ENCODE measurements around the gene DLG2.
"Not testable (repeated sequence)": the region's sequence is repeated elsewhere in the genome, so short reads cannot be mapped to it uniquely, and the experiment has no call there.

DLG2 gene

GRCh38 chr11:85236211-85236610 lies 390.9 kb downstream of the DLG2 start:
- no peak for TF ChIP-seq CTCF (IDR thresholded peaks at IDR 0.05; ENCODE audit: low read depth, low read length)
- no peak for DNase-seq (ENCODE audit: low read depth, low spot score)
- in situ Hi-C loops (cut with HindIII; ENCODE audit: low sequenced_read_pairs) = no loop called here
- H3K4me3 ChIP-seq (ENCODE audit: low read depth, low read length) = no peak overlapping the region

GRCh38 chr11:85232559-85232958 lies 394.6 kb downstream of the DLG2 start:
- in situ Hi-C loops (cut with HindIII; ENCODE audit: low sequenced_read_pairs) = no loop called here

GRCh38 chr11:85231588-85231987 lies 395.6 kb downstream of the DLG2 start:
- in situ Hi-C loops (cut with HindIII; ENCODE audit: low sequenced_read_pairs) = no loop called here
- no peak overlapping the region for H3K4me3 ChIP-seq (ENCODE audit: low read depth, low read length)
- no peak for TF ChIP-seq CTCF (IDR thresholded peaks at IDR 0.05; ENCODE audit: low read depth, low read length)
- DNase-seq (ENCODE audit: low read depth, low spot score) = no peak

More at GRCh38 chr11:85232559-85232958, 394.6 kb downstream of the DLG2 start:
- no peak for TF ChIP-seq CTCF (IDR thresholded peaks at IDR 0.05; ENCODE audit: low read depth, low read length)
- H3K4me3 ChIP-seq (ENCODE audit: low read depth, low read length) = no peak overlapping the region
- DNase-seq (ENCODE audit: low read depth, low spot score) = no peak

GRCh38 chr11:85229723-85230122 lies 397.4 kb downstream of the DLG2 start:
- in situ Hi-C loops (cut with HindIII; ENCODE audit: low sequenced_read_pairs); H3K4me3 ChIP-seq (ENCODE audit: low read depth, low read length); DNase-seq (ENCODE audit: low read depth, low spot score): not testable (repeated sequence)

GRCh38 chr11:85196968-85197367 lies 430.2 kb downstream of the DLG2 start:
- in situ Hi-C loops (cut with HindIII; ENCODE audit: low sequenced_read_pairs) = no loop called here
- TF ChIP-seq CTCF (IDR thresholded peaks at IDR 0.05; ENCODE audit: low read depth, low read length) = no peak
- DNase-seq (ENCODE audit: low read depth, low spot score) = no peak
- no peak overlapping the region for H3K4me3 ChIP-seq (ENCODE audit: low read depth, low read length)

GRCh38 chr11:85195934-85196333 lies 431.2 kb downstream of the DLG2 start:
- in situ Hi-C loops (cut with HindIII; ENCODE audit: low sequenced_read_pairs) = no loop called here
- no peak overlapping the region for H3K4me3 ChIP-seq (ENCODE audit: low read depth, low read length)
- TF ChIP-seq CTCF (IDR thresholded peaks at IDR 0.05; ENCODE audit: low read depth, low read length) = no peak
- no peak for DNase-seq (ENCODE audit: low read depth, low spot score)

- DNase-seq (ENCODE audit: low read depth, low spot score) = no peak
- no peak for TF ChIP-seq CTCF (IDR thresholded peaks at IDR 0.05; ENCODE audit: low read depth, low read length)
- in situ Hi-C loops (cut with HindIII; ENCODE audit: low sequenced_read_pairs) = no loop called here
- H3K4me3 ChIP-seq (ENCODE audit: low read depth, low read length) = no peak overlapping the region
These were observed 439.2 kb downstream of the DLG2 start for GRCh38 chr11:85187992-85188391.

Measured in astrocyte of the spinal cord (primary cell).